ENCODE data around the gene PGAM4.
"Not testable (repeated sequence)": the region's sequence is repeated elsewhere in the genome, so short reads cannot be mapped to it uniquely, and the experiment has no call there.

Gene PGAM4

GRCh38 chrX:77936299-77936698 lies 33.1 kb downstream of the PGAM4 start:
- in situ Hi-C loops (cut with MboI; ENCODE audit: low pct_unique_long_range_greater_than_20kb, low sequenced_read_pairs) = no loop called here
- DNase-seq = no peak

DNA sequence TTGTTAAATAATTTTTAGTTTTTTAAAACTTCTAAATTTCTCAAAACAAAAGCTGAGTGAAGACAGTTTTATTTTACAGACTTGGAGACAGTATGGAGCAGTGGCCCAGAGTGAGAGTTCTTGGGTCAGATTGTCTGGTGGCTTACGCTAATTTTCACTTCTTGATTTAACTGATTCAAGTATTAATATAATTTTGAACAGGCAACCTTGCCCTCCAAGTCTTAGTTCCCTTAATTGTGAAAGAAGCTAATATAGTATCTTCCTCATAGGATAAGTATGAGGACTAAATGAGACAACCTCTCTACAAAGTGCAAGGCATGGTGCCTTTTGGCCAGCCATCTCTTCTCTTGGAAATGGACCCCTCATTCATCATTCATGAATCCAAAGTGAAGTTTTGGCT lies 33.6 kb downstream of the PGAM4 start:
- DNase-seq = no peak
- in situ Hi-C loops (cut with MboI; ENCODE audit: low pct_unique_long_range_greater_than_20kb, low sequenced_read_pairs) = no loop called here

DNA sequence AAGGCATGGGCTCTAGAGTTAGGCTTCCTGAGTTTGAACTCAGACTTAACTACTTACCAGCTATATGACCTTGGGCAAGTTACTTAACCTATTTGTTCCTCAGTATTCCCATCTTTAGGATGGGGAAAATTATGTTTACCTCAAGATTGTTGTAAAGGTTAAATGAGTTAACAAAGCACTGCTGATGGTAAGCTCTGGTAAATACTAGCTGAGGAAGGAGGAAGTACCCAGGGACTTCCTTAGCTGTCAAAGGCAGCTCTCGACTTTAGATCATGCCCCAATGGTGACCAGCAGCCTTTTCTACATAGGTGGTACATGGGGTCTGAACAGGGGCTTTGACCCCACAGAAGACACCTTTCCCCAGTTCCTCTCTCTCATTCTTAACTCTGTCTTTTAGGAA lies 38.9 kb downstream of the PGAM4 start:
- DNase-seq = no peak
- in situ Hi-C loops (cut with MboI; ENCODE audit: low pct_unique_long_range_greater_than_20kb, low sequenced_read_pairs) = no loop called here

DNA sequence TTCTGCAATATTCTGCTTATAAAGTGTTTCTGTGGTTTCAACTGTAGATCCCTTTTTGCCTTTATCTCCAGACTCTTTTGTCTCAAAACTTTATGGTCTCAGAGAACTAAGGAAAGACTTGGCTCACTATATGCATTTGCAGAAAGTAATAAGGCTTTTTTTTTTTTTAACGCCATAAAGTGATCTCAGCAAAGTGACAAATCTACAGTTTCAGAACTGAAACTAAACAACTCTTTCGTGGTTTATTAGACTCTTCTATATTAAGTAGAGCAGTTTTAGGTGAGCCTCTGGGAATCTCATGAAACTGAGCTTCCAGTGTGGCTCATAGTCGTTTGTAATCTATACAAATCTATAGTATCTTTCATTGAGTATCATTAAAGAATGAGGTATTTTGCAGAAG lies 43.7 kb downstream of the PGAM4 start:
- in situ Hi-C loops (cut with MboI; ENCODE audit: low pct_unique_long_range_greater_than_20kb, low sequenced_read_pairs) = no loop called here
- DNase-seq = no peak

GRCh38 chrX:77924320-77924859 lies 45.0 kb downstream of the PGAM4 start:
- in situ Hi-C loops (cut with MboI; ENCODE audit: low pct_unique_long_range_greater_than_20kb, low sequenced_read_pairs) = no loop called here
- DNase-seq = no peak

GRCh38 chrX:77922787-77923186 lies 46.7 kb downstream of the PGAM4 start:
- in situ Hi-C loops (cut with MboI; ENCODE audit: low pct_unique_long_range_greater_than_20kb, low sequenced_read_pairs) = no loop called here
- DNase-seq = no peak

DNA sequence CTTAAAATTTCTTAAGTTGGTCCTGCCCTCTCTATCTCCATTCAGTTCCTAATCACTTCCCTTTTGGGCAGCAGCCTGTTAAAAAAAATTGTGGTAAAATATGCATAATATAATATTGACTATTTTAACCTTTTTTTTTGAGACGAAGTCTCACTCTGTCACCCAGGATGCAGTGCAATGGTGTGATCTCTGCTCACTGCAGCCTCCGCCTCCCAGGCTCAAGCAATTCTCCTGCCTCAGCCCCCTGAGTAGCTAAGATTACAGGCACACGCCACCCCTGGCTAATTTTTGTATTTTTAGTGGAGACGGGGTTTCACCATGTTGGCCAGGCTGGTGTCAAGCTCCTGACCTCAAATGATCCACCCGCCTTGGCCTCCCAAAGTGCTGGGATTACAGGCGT lies 50.1 kb downstream of the PGAM4 start:
- in situ Hi-C loops (cut with MboI; ENCODE audit: low pct_unique_long_range_greater_than_20kb, low sequenced_read_pairs); DNase-seq: not testable (repeated sequence)

- in situ Hi-C loops (cut with MboI; ENCODE audit: low pct_unique_long_range_greater_than_20kb, low sequenced_read_pairs) = no loop called here
- DNase-seq = no peak
These were observed 50.9 kb downstream of the PGAM4 start for GRCh38 chrX:77918568-77918967.
